GM12864 (cell line): ENCODE measurements around the gene SLC25A24.
"Not testable (repeated sequence)": the region's sequence is repeated elsewhere in the genome, so short reads cannot be mapped to it uniquely, and the experiment has no call there.

Experiments
- DNase-seq: peaks from one replicate; pipeline ENCODE4 v3.0.0-alpha.2; 2011; ENCODE audit warnings: low read depth
- H3K4me3 ChIP-seq: 2 replicates; pipeline ENCODE4 v1.5.1; 2011; ENCODE audit warnings: mild to moderate bottlenecking, low read depth, low read length, control low read depth
- CTCF ChIP-seq: IDR thresholded peaks from 2 replicates; pipeline ENCODE4 v1.5.1; 2011; ENCODE audit warnings: low read depth, mild to moderate bottlenecking, moderate library complexity, low read length, control low read depth, inconsistent platforms; ENCODE audit errors: missing control alignments

SLC25A24 gene

GRCh38 chr1:108188801-108189200, 11.3 kb downstream of the SLC25A24 start:
- no peak for DNase-seq
- no peak for TF ChIP-seq CTCF
- no peak overlapping the region for H3K4me3 ChIP-seq

- no peak overlapping the region for H3K4me3 ChIP-seq
- TF ChIP-seq CTCF, result no peak
- no peak for DNase-seq
Observed at GRCh38 chr1:108182959-108183700, 17.0 kb downstream of the SLC25A24 start.

- TF ChIP-seq CTCF, result no peak
- no peak overlapping the region for H3K4me3 ChIP-seq
- no peak for DNase-seq
Observed at GRCh38 chr1:108179018-108179417, 21.1 kb downstream of the SLC25A24 start.

- not testable (repeated sequence) for H3K4me3 ChIP-seq, DNase-seq
Observed at GRCh38 chr1:108162409-108162808, 37.7 kb downstream of the SLC25A24 start.

- DNase-seq, H3K4me3 ChIP-seq: not testable (repeated sequence)
Observed at GRCh38 chr1:108159951-108160350, 40.2 kb downstream of the SLC25A24 start.

- no peak for DNase-seq
- H3K4me3 ChIP-seq, result no peak overlapping the region
- no peak for TF ChIP-seq CTCF
Observed at GRCh38 chr1:108158893-108159453, 41.2 kb downstream of the SLC25A24 start.

GRCh38 chr1:108154314-108154713, 45.8 kb downstream of the SLC25A24 start:
- TF ChIP-seq CTCF, result no peak
- no peak overlapping the region for H3K4me3 ChIP-seq
- no peak for DNase-seq

- TF ChIP-seq CTCF, result no peak
- no peak overlapping the region for H3K4me3 ChIP-seq
- no peak for DNase-seq
Observed at GRCh38 chr1:108152782-108153222, 47.3 kb downstream of the SLC25A24 start.
